GM18867 (cell line): Measurements from ENCODE around the gene ADAMTS13.
"Not testable (repeated sequence)": the region's sequence is repeated elsewhere in the genome, so short reads cannot be mapped to it uniquely, and the experiment has no call there.

Experiments
- ATAC-seq: cut with Tn5 transposase; IDR thresholded peaks from one replicate; pipeline ENCODE4 v1.9.1; 2021; ENCODE audit warnings: mild to moderate bottlenecking, moderate library complexity; ENCODE audit not compliant: unreplicated experiment

Gene ADAMTS13

GRCh38 chr9:133423216-133423615 is 1.0 kb downstream of the ADAMTS13 start:
- no peak for ATAC-seq

- no peak for ATAC-seq
Measured at GRCh38 chr9:133424187-133424586, 2.0 kb downstream of the ADAMTS13 start.

GRCh38 chr9:133425049-133425632 is 3.0 kb downstream of the ADAMTS13 start:
- no peak for ATAC-seq

- ATAC-seq = no peak
Measured at GRCh38 chr9:133426011-133426410, 3.8 kb downstream of the ADAMTS13 start.

GRCh38 chr9:133427658-133428348 is 5.6 kb downstream of the ADAMTS13 start:
- no peak for ATAC-seq

GRCh38 chr9:133428617-133429101 is 6.5 kb downstream of the ADAMTS13 start:
- ATAC-seq = no peak

- ATAC-seq = no peak
Measured at GRCh38 chr9:133429214-133429613, 7.0 kb downstream of the ADAMTS13 start.

GRCh38 chr9:133429641-133430161 is 7.5 kb downstream of the ADAMTS13 start:
- ATAC-seq = no peak

- ATAC-seq = no peak
Measured at GRCh38 chr9:133430244-133430643, 8.1 kb downstream of the ADAMTS13 start.

GRCh38 chr9:133433351-133433843 is 11.2 kb downstream of the ADAMTS13 start:
- no peak for ATAC-seq

GRCh38 chr9:133436681-133437080 is 14.5 kb downstream of the ADAMTS13 start:
- no peak for ATAC-seq

- ATAC-seq = no peak
Measured at GRCh38 chr9:133437753-133438531, 15.8 kb downstream of the ADAMTS13 start.

- ATAC-seq = no peak
Measured at GRCh38 chr9:133439337-133439736, 17.2 kb downstream of the ADAMTS13 start.

GRCh38 chr9:133440874-133441273 is 18.7 kb downstream of the ADAMTS13 start:
- ATAC-seq = no peak

- ATAC-seq = no peak
Measured at GRCh38 chr9:133441571-133441970, 19.4 kb downstream of the ADAMTS13 start.

GRCh38 chr9:133443248-133443647 is 21.1 kb downstream of the ADAMTS13 start:
- ATAC-seq = no peak

- no peak for ATAC-seq
Measured at GRCh38 chr9:133443982-133444381, 21.8 kb downstream of the ADAMTS13 start.

- no peak for ATAC-seq
Measured at GRCh38 chr9:133445293-133445969, 23.3 kb downstream of the ADAMTS13 start.

- no peak for ATAC-seq
Measured at GRCh38 chr9:133448487-133448972, 26.4 kb downstream of the ADAMTS13 start.

GRCh38 chr9:133449760-133450159 is 27.6 kb downstream of the ADAMTS13 start:
- no peak for ATAC-seq

GRCh38 chr9:133451865-133452264 is 29.7 kb downstream of the ADAMTS13 start:
- not testable (repeated sequence) for ATAC-seq
